WTC11 (cell line): Measurements from ENCODE around the gene FAM124A. TPM values are rescaled to one million over a fixed set of nuclear protein-coding genes. Genes with fewer than 3 reads are reported as not detected.

Experiments used
- CBFB ChIP-seq: sonication (generic); formaldehyde crosslinking; IDR thresholded peaks from 2 replicates; pipeline ENCODE4 v1.8.1; 2022; ENCODE audit warnings: mild to moderate bottlenecking, low read depth, missing genetic modification reagents
- CREB1 ChIP-seq: sonication (generic); formaldehyde crosslinking; IDR thresholded peaks from 2 replicates; pipeline ENCODE4 v1.8.0; 2023; ENCODE audit warnings: mild to moderate bottlenecking, missing genetic modification reagents
- CREM ChIP-seq: sonication (generic); formaldehyde crosslinking; IDR thresholded peaks from 2 replicates; pipeline ENCODE4 v1.8.1; 2022; ENCODE audit warnings: mild to moderate bottlenecking, missing genetic modification reagents, moderate library complexity
- EMX1 ChIP-seq: fragments of 250-450 bp; sonication (Bioruptor Pico); IDR thresholded peaks from 2 replicates; pipeline ENCODE4 v1.8.0; 2021; ENCODE audit warnings: mild to moderate bottlenecking
- ERG ChIP-seq: fragments of 250-450 bp; sonication (Bioruptor Pico); IDR thresholded peaks from 2 replicates; pipeline ENCODE4 v1.8.0; 2021; ENCODE audit warnings: mild to moderate bottlenecking
- ETV6 ChIP-seq: sonication (generic); formaldehyde crosslinking; IDR thresholded peaks from 2 replicates; pipeline ENCODE4 v1.8.1; 2022; ENCODE audit warnings: mild to moderate bottlenecking, missing genetic modification reagents
- FOXK1 ChIP-seq: sonication (generic); formaldehyde crosslinking; IDR thresholded peaks from 2 replicates; pipeline ENCODE4 v1.8.0; 2022; ENCODE audit warnings: mild to moderate bottlenecking, moderate library complexity, missing genetic modification reagents
- FOXP1 ChIP-seq: sonication (generic); formaldehyde crosslinking; IDR thresholded peaks from 2 replicates; pipeline ENCODE4 v1.8.0; 2022; ENCODE audit warnings: missing genetic modification reagents, mild to moderate bottlenecking, moderate library complexity, borderline replicate concordance
- FOXP4 ChIP-seq: sonication (generic); formaldehyde crosslinking; IDR thresholded peaks from 2 replicates; pipeline ENCODE4 v1.8.0; 2022; ENCODE audit warnings: mild to moderate bottlenecking, missing genetic modification reagents
- GTF2I ChIP-seq: fragments of 250-450 bp; sonication (Bioruptor Pico); conservative IDR thresholded peaks from 2 replicates; pipeline ENCODE4 v1.4.0; 2021; ENCODE audit warnings: mild to moderate bottlenecking
- HMGA2 ChIP-seq: fragments of 250-450 bp; sonication (Bioruptor Pico); IDR thresholded peaks from 2 replicates; pipeline ENCODE4 v1.4.0; 2021; ENCODE audit warnings: mild to moderate bottlenecking, moderate library complexity
- HMGXB4 ChIP-seq: sonication (generic); formaldehyde crosslinking; IDR thresholded peaks from 2 replicates; pipeline ENCODE4 v1.8.1; 2023; ENCODE audit warnings: mild to moderate bottlenecking, moderate library complexity, missing genetic modification reagents
- JUN ChIP-seq: sonication (generic); formaldehyde crosslinking; IDR thresholded peaks from 2 replicates; pipeline ENCODE4 v1.8.0; 2023; ENCODE audit warnings: mild to moderate bottlenecking, missing genetic modification reagents
- KAT7 ChIP-seq: sonication (generic); formaldehyde crosslinking; IDR thresholded peaks from 2 replicates; pipeline ENCODE4 v1.8.1; 2023; ENCODE audit warnings: missing genetic modification reagents, mild to moderate bottlenecking, borderline replicate concordance
- MAX ChIP-seq: sonication (generic); formaldehyde crosslinking; IDR thresholded peaks from 2 replicates; pipeline ENCODE4 v1.8.0; 2022; ENCODE audit warnings: mild to moderate bottlenecking, missing genetic modification reagents
- MXD4 ChIP-seq: fragments of 250-450 bp; sonication (Bioruptor Pico); IDR thresholded peaks from 2 replicates; pipeline ENCODE4 v1.8.0; 2021; ENCODE audit warnings: mild to moderate bottlenecking, moderate library complexity, borderline replicate concordance
- PREB ChIP-seq: sonication (generic); formaldehyde crosslinking; IDR thresholded peaks from 2 replicates; pipeline ENCODE4 v1.8.1; 2022; ENCODE audit warnings: mild to moderate bottlenecking, missing genetic modification reagents, moderate library complexity, borderline replicate concordance
- PRRX2 ChIP-seq: fragments of 250-450 bp; sonication (Bioruptor Pico); IDR thresholded peaks from 2 replicates; pipeline ENCODE4 v1.8.0; 2021; ENCODE audit warnings: mild to moderate bottlenecking
- RORB ChIP-seq: fragments of 250-450 bp; sonication (Bioruptor Pico); IDR thresholded peaks from 2 replicates; pipeline ENCODE4 v1.9.0; 2021; ENCODE audit warnings: mild to moderate bottlenecking
- SMAD3 ChIP-seq: sonication (generic); formaldehyde crosslinking; IDR thresholded peaks from 2 replicates; pipeline ENCODE4 v1.8.0; 2022; ENCODE audit warnings: missing genetic modification reagents, mild to moderate bottlenecking, borderline replicate concordance
- SP1 ChIP-seq: sonication (generic); formaldehyde crosslinking; conservative IDR thresholded peaks from 2 replicates; pipeline ENCODE4 v1.8.1; 2022; ENCODE audit warnings: missing genetic modification reagents
- TEAD1 ChIP-seq: sonication (generic); formaldehyde crosslinking; IDR thresholded peaks from 2 replicates; pipeline ENCODE4 v1.8.0; 2022; ENCODE audit warnings: mild to moderate bottlenecking, missing genetic modification reagents
- TEAD4 ChIP-seq: sonication (generic); formaldehyde crosslinking; IDR thresholded peaks from 2 replicates; pipeline ENCODE4 v1.8.0; 2022; ENCODE audit warnings: mild to moderate bottlenecking, missing genetic modification reagents
- USF2 ChIP-seq: sonication (generic); formaldehyde crosslinking; IDR thresholded peaks from 2 replicates; pipeline ENCODE4 v1.8.1; 2023; ENCODE audit warnings: mild to moderate bottlenecking, missing genetic modification reagents, moderate library complexity
- ZBTB21 ChIP-seq: sonication (generic); formaldehyde crosslinking; IDR thresholded peaks from 2 replicates; pipeline ENCODE4 v1.8.1; 2023; ENCODE audit warnings: mild to moderate bottlenecking, missing genetic modification reagents, borderline replicate concordance
- ZMAT4 ChIP-seq: fragments of 250-450 bp; sonication (Bioruptor Pico); IDR thresholded peaks from 2 replicates; pipeline ENCODE4 v1.9.0; 2021; ENCODE audit warnings: mild to moderate bottlenecking
- ZNF121 ChIP-seq: sonication (generic); formaldehyde crosslinking; IDR thresholded peaks from 2 replicates; pipeline ENCODE4 v1.8.0; 2023; ENCODE audit warnings: missing genetic modification reagents
- ZNF138 ChIP-seq: sonication (generic); formaldehyde crosslinking; conservative IDR thresholded peaks from 2 replicates; pipeline ENCODE4 v1.8.1; 2022; ENCODE audit warnings: mild to moderate bottlenecking, moderate library complexity, missing genetic modification reagents
- ZNF232 ChIP-seq: sonication (generic); formaldehyde crosslinking; IDR thresholded peaks from 2 replicates; pipeline ENCODE4 v1.8.0; 2022; ENCODE audit warnings: mild to moderate bottlenecking, missing genetic modification reagents
- ZNF423 ChIP-seq: fragments of 250-450 bp; sonication (Bioruptor Pico); IDR thresholded peaks from 2 replicates; pipeline ENCODE4 v2.1.2; 2022; ENCODE audit warnings: mild to moderate bottlenecking, moderate library complexity
- ZNF512 ChIP-seq: sonication (generic); formaldehyde crosslinking; IDR thresholded peaks from 2 replicates; pipeline ENCODE4 v1.8.1; 2022; ENCODE audit warnings: missing genetic modification reagents, borderline replicate concordance
- ZNF671 ChIP-seq: fragments of 250-450 bp; sonication (Bioruptor Pico); IDR thresholded peaks from 2 replicates; pipeline ENCODE4 v1.8.0; 2021; ENCODE audit warnings: mild to moderate bottlenecking
- total RNA-seq: library from RNA; stranded (reverse); gene quantifications from 3 replicates; pipeline ENCODE4 v1.2.3, GENCODE V29; 2021

Gene FAM124A
- total RNA-seq, 1 experiment from 2014 or later, result 45.8 TPM

GRCh38 chr13:51243832-51244231, 21.6 kb downstream of the FAM124A start (continued):
- peak; percentile 92 for TF ChIP-seq FOXP4
- TF ChIP-seq PREB, result no peak
- TF ChIP-seq CBFB, result no peak
- TF ChIP-seq MAX (CRISPR knock-in tag), result peak; percentile 82
- TF ChIP-seq ZNF671 (CRISPR knock-in tag), result no peak
- TF ChIP-seq ZNF512 (CRISPR knock-in tag), result no peak
- peak; percentile 55; the same call in 1 of the 2 replicates for TF ChIP-seq CREB1
- no peak for TF ChIP-seq MXD4
- TF ChIP-seq USF2 (CRISPR knock-in tag), result peak; percentile 72
- no peak for TF ChIP-seq PRRX2 (CRISPR knock-in tag)
- TF ChIP-seq ZNF423, result peak; percentile 39
- no peak for TF ChIP-seq RORB (CRISPR knock-in tag)
- no peak for TF ChIP-seq HMGXB4 (CRISPR knock-in tag)
- TF ChIP-seq GTF2I (CRISPR knock-in tag), result no peak
- peak; percentile 73; the same call in 1 of the 2 replicates for TF ChIP-seq FOXP1
- peak; percentile 84; the same call in 1 of the 2 replicates for TF ChIP-seq ETV6 (CRISPR knock-in tag)
- TF ChIP-seq TEAD1, result peak; percentile 88; the same call in 1 of the 2 replicates
- TF ChIP-seq ZMAT4 (CRISPR knock-in tag), result no peak
- TF ChIP-seq CREM, result no peak
- TF ChIP-seq ZBTB21, result peak; percentile 20; the same call in 1 of the 2 replicates
- TF ChIP-seq SMAD3 (CRISPR knock-in tag), result no peak
- no peak for TF ChIP-seq ERG
- TF ChIP-seq ZNF121 (CRISPR knock-in tag), result 0 out of 2 replicates have a peak, but pooled peaks have one; percentile 74
- TF ChIP-seq TEAD4, result no peak
- no peak for TF ChIP-seq EMX1
- TF ChIP-seq KAT7 (CRISPR knock-in tag), result no peak
- no peak for TF ChIP-seq JUN (CRISPR knock-in tag)
- no peak for TF ChIP-seq HMGA2
- no peak for TF ChIP-seq ZNF232 (CRISPR knock-in tag)
- no peak for TF ChIP-seq ZNF138 (CRISPR knock-in tag)
- no peak; the same call in 1 of the 2 replicates for TF ChIP-seq SP1 (CRISPR knock-in tag)
- TF ChIP-seq FOXK1, result peak; percentile 92
